Measurements from ENCODE around the gene NIP7. TPM values are rescaled to one million over a fixed set of nuclear protein-coding genes. Genes with fewer than 3 reads are reported as not detected.
"Not testable (repeated sequence)": the region's sequence is repeated elsewhere in the genome, so short reads cannot be mapped to it uniquely, and the experiment has no call there.

NIP7 gene
- total RNA-seq, result 10 to 100 TPM; 26.3 to 34.0 TPM

DNA sequence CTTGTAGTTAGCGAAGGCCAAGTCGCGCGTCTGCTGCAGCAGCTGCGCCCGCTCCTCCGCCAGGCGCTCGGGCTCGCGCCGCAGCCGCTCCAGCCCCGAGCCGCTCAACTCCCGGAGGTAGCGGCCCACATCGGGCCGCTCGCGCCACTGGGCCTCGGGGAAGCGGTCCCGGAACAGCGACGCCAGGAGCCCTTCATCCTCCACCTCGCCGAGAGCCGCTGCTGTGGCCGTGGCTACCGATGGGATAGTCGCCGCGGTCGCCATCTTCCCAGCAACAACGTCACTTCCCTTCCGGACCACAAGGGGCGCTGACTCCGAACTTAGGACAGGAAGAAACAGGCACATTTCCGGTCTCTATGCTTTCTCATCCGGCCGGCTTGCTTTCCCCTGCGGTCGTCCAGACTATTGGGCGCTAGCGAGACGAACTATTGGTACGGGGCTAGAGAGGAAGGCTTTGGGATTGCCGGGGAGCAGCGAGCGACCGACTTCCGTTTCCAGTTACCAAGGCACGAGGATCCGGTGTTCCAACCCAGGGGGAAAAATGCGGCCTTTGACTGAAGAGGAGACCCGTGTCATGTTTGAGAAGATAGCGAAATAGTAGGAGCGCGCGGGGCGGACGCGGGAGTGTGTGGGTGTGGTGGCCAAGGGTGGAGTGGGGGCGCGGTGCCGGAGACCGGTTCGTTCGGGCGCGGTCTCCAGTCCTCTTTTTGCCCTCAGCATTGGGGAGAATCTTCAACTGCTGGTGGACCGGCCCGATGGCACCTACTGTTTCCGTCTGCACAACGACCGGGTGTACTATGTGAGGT lies at the start of gene NIP7, which contains the start of gene COG8:
Gene NIP7, plus strand, starts transcription at position 484 of the 806 bp plus-strand sequence. Its CDS starts 58 bp downstream, at position 542.
Gene COG8, minus strand, starts transcription at position 276 of the 806 bp plus-strand sequence. Its CDS starts 12 bp downstream, at position 264.
- peak; percentile 92 for ATAC-seq (replicated peaks)
- Mint-ChIP-seq H3K9me3 (no peaks in the 10 kb centered on the region), H3K36me3 (ENCODE audit: low read depth) (peaks cover 85% of the 10 kb centered on the region), H3K4me1 (peaks cover 28% of the 10 kb centered on the region), H3K4me3 (peak within 1 kb of the TSS; percentile 100), H3K27ac (peak within 1 kb of the TSS; percentile 100), H3K27me3 (no peaks in the 10 kb centered on the region)

DNA sequence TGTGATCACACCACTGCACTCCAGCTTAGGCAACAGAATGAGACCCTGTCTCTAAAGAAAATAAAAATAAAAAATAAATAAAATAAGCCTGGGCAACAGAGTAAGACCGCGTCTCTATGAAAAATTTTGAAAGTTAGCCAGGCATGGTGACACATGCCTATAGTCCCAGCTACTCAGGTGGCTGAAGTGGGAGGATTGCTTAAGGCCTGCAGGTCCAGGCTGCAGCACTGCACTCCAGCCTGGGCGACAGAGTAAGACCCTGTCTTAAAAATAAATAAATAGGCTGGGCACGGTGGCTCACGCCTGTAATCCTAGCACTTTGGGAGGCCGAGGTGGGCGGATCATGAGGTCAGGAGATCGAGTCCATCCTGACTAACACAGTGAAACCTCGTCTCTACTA lies 47.9 kb upstream of the NIP7 start:
- H3K27me3 Mint-ChIP-seq; H3K4me3 Mint-ChIP-seq; H3K27ac Mint-ChIP-seq; ATAC-seq (replicated peaks); H3K4me1 Mint-ChIP-seq; H3K9me3 Mint-ChIP-seq; H3K36me3 Mint-ChIP-seq (ENCODE audit: low read depth): not testable (repeated sequence)

DNA sequence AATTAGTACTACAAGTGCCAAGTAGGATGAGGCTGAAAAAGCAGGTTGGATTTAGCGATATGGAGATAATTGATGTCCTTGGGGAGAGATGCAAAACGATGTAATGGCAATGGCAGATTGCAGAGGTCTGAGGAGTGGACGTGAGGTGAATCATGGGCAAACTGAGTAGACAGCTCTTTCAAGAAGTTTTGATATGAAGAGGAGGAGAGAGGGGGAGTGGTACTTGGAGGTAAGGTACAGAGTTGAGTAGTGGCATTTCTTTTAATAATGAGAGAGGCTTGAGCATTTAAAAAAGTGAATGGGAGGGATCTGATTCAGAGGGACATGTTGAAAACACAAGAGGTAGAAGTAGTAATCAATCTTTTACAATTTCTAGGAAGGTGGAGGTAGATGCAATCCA lies 46.2 kb upstream of the NIP7 start:
- Mint-ChIP-seq H3K36me3 (ENCODE audit: low read depth) (no peaks in the 10 kb centered on the region), H3K4me3 (no peak overlapping the region), H3K27ac (peak overlapping the region; percentile 67), H3K27me3 (no peaks in the 10 kb centered on the region), H3K4me1 (peaks cover 6% of the 10 kb centered on the region), H3K9me3 (no peaks in the 10 kb centered on the region)
- ATAC-seq (replicated peaks), result peak; percentile 87

DNA sequence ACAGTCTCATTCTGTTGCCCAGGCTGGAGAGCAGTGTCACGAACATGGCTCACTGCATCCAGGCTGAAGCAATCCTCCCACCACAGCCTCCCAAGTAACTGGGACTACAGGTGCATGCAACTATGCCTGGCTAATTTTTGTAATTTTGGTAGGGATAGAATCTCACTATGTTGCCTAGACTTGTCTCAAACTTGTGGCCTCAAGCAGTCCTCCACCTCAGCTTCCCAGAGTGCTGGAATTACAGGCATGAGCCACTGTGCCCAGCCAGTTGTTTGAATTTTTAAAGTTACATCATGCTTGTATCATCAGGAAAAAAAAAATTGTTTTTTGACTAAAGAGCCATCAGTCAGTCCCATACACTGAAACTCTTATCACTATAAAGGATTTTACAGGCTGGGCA lies 45.5 kb upstream of the NIP7 start:
- Mint-ChIP-seq H3K9me3 (no peaks in the 10 kb centered on the region), H3K4me3 (no peak overlapping the region)

GRCh38 chr16:69296771-69297170 lies 42.8 kb upstream of the NIP7 start:
- not testable (repeated sequence) for H3K27me3 Mint-ChIP-seq; H3K27ac Mint-ChIP-seq; ATAC-seq (replicated peaks); H3K9me3 Mint-ChIP-seq; H3K4me3 Mint-ChIP-seq; H3K4me1 Mint-ChIP-seq
- peaks cover 19% of the 10 kb centered on the region for H3K36me3 Mint-ChIP-seq (ENCODE audit: low read depth)

More for the DNA sequence above, 45.5 kb upstream of the NIP7 start:
- ATAC-seq (replicated peaks), result no peak
- Mint-ChIP-seq H3K4me1 (peaks cover 6% of the 10 kb centered on the region), H3K27ac (no peak overlapping the region), H3K36me3 (ENCODE audit: low read depth) (no peaks in the 10 kb centered on the region), H3K27me3 (no peaks in the 10 kb centered on the region)

GRCh38 chr16:69298261-69298660 lies 41.3 kb upstream of the NIP7 start:
- H3K4me3 Mint-ChIP-seq, result no peak overlapping the region
- H3K27me3 Mint-ChIP-seq, result no peaks in the 10 kb centered on the region
- H3K4me1 Mint-ChIP-seq, result peaks cover 5% of the 10 kb centered on the region
- no peak overlapping the region for H3K27ac Mint-ChIP-seq
- peaks cover 19% of the 10 kb centered on the region for H3K36me3 Mint-ChIP-seq (ENCODE audit: low read depth)
- no peak for ATAC-seq (replicated peaks)
- no peaks in the 10 kb centered on the region for H3K9me3 Mint-ChIP-seq

GRCh38 chr16:69301187-69301586 lies 38.4 kb upstream of the NIP7 start:
- Mint-ChIP-seq H3K27ac (no peak overlapping the region), H3K4me3 (no peak overlapping the region), H3K27me3 (no peaks in the 10 kb centered on the region), H3K9me3 (no peaks in the 10 kb centered on the region), H3K4me1 (no peaks in the 10 kb centered on the region), H3K36me3 (ENCODE audit: low read depth) (peaks cover 19% of the 10 kb centered on the region)
- no peak for ATAC-seq (replicated peaks)

- H3K36me3 Mint-ChIP-seq (ENCODE audit: low read depth), result peaks cover 19% of the 10 kb centered on the region
- no peak for ATAC-seq (replicated peaks)
- H3K4me1 Mint-ChIP-seq, result no peaks in the 10 kb centered on the region
- H3K4me3 Mint-ChIP-seq, result no peak overlapping the region
- no peaks in the 10 kb centered on the region for H3K27me3 Mint-ChIP-seq
- H3K9me3 Mint-ChIP-seq, result no peaks in the 10 kb centered on the region
- no peak overlapping the region for H3K27ac Mint-ChIP-seq
Observed at GRCh38 chr16:69301861-69302260, 37.7 kb upstream of the NIP7 start.

GRCh38 chr16:69302301-69302700 lies 37.3 kb upstream of the NIP7 start:
- ATAC-seq (replicated peaks), result no peak
- Mint-ChIP-seq H3K27me3 (no peaks in the 10 kb centered on the region), H3K4me3 (no peak overlapping the region), H3K4me1 (no peaks in the 10 kb centered on the region), H3K9me3 (no peaks in the 10 kb centered on the region), H3K27ac (no peak overlapping the region), H3K36me3 (ENCODE audit: low read depth) (peaks cover 19% of the 10 kb centered on the region)

- ATAC-seq (replicated peaks), result no peak
- H3K27ac Mint-ChIP-seq, result peak overlapping the region; percentile 49
- peaks cover 7% of the 10 kb centered on the region for H3K36me3 Mint-ChIP-seq (ENCODE audit: low read depth)
- no peaks in the 10 kb centered on the region for H3K4me1 Mint-ChIP-seq
- H3K4me3 Mint-ChIP-seq, result no peak overlapping the region
- H3K27me3 Mint-ChIP-seq, result no peaks in the 10 kb centered on the region
- H3K9me3 Mint-ChIP-seq, result no peaks in the 10 kb centered on the region
Observed at GRCh38 chr16:69306031-69306430, 33.5 kb upstream of the NIP7 start.

DNA sequence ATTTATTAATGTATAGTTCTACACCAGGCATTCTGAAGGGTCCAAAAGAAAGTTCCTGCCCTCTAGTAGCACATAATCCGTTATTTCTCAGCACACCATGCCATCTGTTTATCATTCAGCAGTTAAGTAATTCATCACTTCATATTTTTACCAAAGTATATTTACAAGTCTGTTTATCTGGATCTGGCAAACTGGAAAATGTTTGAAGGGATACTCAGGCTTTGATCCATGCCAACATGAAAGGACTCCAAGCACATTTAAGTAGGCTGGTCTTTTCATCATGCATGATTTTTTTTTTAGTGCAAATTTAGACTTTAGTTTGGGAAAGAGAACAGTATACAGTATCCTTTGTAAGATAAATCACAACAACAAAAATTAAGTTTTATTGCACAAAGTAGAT lies 32.5 kb upstream of the NIP7 start:
- H3K36me3 Mint-ChIP-seq (ENCODE audit: low read depth), result peaks cover 5% of the 10 kb centered on the region
- H3K27ac Mint-ChIP-seq, result no peak overlapping the region
- no peaks in the 10 kb centered on the region for H3K9me3 Mint-ChIP-seq
- H3K27me3 Mint-ChIP-seq, result no peaks in the 10 kb centered on the region
- no peak for ATAC-seq (replicated peaks)
- no peak overlapping the region for H3K4me3 Mint-ChIP-seq
- peaks cover 3% of the 10 kb centered on the region for H3K4me1 Mint-ChIP-seq

DNA sequence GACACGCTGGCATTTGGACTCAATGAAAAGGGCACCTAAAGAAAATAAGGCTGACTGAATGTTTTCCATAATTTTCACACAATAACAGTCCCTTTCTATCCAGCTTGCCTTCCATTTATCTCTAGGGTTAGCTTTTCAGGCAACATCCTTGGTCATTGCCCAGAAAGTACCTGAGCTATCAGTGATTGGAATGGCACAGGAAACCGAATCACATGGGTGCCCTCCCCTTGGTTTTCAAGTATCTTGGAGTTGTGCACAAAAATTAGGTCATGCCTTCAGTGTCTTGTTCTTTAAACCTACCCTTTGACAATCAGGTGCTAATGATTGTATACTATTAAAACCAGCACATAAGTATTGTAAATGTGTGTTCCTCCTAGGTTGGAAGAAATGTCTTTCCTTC lies 31.7 kb upstream of the NIP7 start:
- peaks cover 6% of the 10 kb centered on the region for H3K36me3 Mint-ChIP-seq (ENCODE audit: low read depth)
- no peaks in the 10 kb centered on the region for H3K9me3 Mint-ChIP-seq
- peaks cover 6% of the 10 kb centered on the region for H3K4me1 Mint-ChIP-seq
- H3K27ac Mint-ChIP-seq, result no peak overlapping the region
- ATAC-seq (replicated peaks), result no peak
- no peaks in the 10 kb centered on the region for H3K27me3 Mint-ChIP-seq
- no peak overlapping the region for H3K4me3 Mint-ChIP-seq

DNA sequence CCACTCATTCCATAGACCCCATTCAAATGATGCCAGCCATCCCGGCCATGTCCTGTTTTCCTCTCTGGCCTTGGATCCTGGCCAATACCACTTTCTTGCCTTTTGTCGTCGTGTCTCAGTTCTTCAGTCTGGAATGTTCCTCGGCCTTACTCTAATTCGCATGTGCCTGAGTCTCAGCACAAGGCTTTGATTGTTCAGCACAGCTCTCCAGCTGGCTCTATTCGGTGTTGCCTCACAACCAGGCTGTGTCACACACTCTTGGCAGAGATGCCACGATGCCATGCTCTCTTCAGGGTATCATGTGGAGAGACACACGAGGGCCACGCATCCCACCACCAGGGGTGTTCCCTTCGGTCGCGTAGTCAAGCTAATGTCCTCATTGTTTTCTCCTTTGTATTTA lies 30.3 kb upstream of the NIP7 start:
- H3K4me3 Mint-ChIP-seq, result no peak overlapping the region
- H3K27me3 Mint-ChIP-seq, result no peaks in the 10 kb centered on the region
- no peak overlapping the region for H3K27ac Mint-ChIP-seq
- ATAC-seq (replicated peaks), result no peak
- H3K36me3 Mint-ChIP-seq (ENCODE audit: low read depth), result peaks cover 20% of the 10 kb centered on the region
- H3K4me1 Mint-ChIP-seq, result peaks cover 11% of the 10 kb centered on the region
- no peaks in the 10 kb centered on the region for H3K9me3 Mint-ChIP-seq

- peak within 1 kb of the TSS; percentile 98 for H3K27ac Mint-ChIP-seq
- no peaks in the 10 kb centered on the region for H3K9me3 Mint-ChIP-seq
- peak within 1 kb of the TSS; percentile 99 for H3K4me3 Mint-ChIP-seq
- H3K36me3 Mint-ChIP-seq (ENCODE audit: low read depth), result peaks cover 32% of the 10 kb centered on the region
- ATAC-seq (replicated peaks), result peak; percentile 96
- H3K4me1 Mint-ChIP-seq, result peaks cover 11% of the 10 kb centered on the region
- H3K27me3 Mint-ChIP-seq, result no peaks in the 10 kb centered on the region
Observed at GRCh38 chr16:69310653-69311532, 28.7 kb upstream of the NIP7 start, which contains the start of gene VPS4A. Gene VPS4A (plus strand): TSS chr16:69311350. CDS start chr16:69311512, 162 bp downstream.
